Loucy (cell line): Measurements from ENCODE around the gene CHRNA3.
"Not testable (repeated sequence)": the region's sequence is repeated elsewhere in the genome, so short reads cannot be mapped to it uniquely, and the experiment has no call there.

Experiments used
- H2AFZ ChIP-seq: fragments of 200-600 bp; sonication (generic); 2 replicates; pipeline ENCODE4 v1.6.0; 2016; ENCODE audit warnings: antibody characterized with exemption, mild to moderate bottlenecking, low read length, moderate library complexity
- H3F3A ChIP-seq: fragments of 200-600 bp; 2 replicates; pipeline ENCODE4 v1.6.0; 2016; ENCODE audit warnings: antibody characterized with exemption, low read depth, mild to moderate bottlenecking
- H3K27me3 ChIP-seq: fragments of 200-600 bp; sonication (generic); 2 replicates; pipeline ENCODE4 v1.6.1; 2014; ENCODE audit warnings: low read length, mild to moderate bottlenecking; ENCODE audit not compliant: insufficient read depth, poor library complexity, severe bottlenecking
- H3K36me3 ChIP-seq: fragments of 200-600 bp; sonication (generic); 2 replicates; pipeline ENCODE4 v1.6.1; 2016; ENCODE audit warnings: low read length; ENCODE audit not compliant: insufficient read depth
- H3K4me1 ChIP-seq: fragments of 200-600 bp; sonication (generic); 2 replicates; pipeline ENCODE4 v1.5.1; 2014; ENCODE audit warnings: low read length, mild to moderate bottlenecking; ENCODE audit not compliant: insufficient read depth, poor library complexity, severe bottlenecking
- H3K4me2 ChIP-seq: fragments of 200-600 bp; sonication (generic); 2 replicates; pipeline ENCODE4 v1.6.0; 2014; ENCODE audit warnings: antibody characterized with exemption, low read length, low read depth, mild to moderate bottlenecking; ENCODE audit not compliant: poor library complexity, severe bottlenecking
- H3K4me3 ChIP-seq: fragments of 200-600 bp; sonication (generic); 2 replicates; pipeline ENCODE4 v1.5.1; 2014; ENCODE audit warnings: low read length, mild to moderate bottlenecking, mixed read lengths; ENCODE audit not compliant: poor library complexity, severe bottlenecking
- H3K79me2 ChIP-seq: fragments of 200-600 bp; sonication (generic); 2 replicates; pipeline ENCODE4 v1.6.1; 2014; ENCODE audit warnings: low read length; ENCODE audit not compliant: insufficient read depth
- H3K9ac ChIP-seq: fragments of 200-600 bp; sonication (generic); 2 replicates; pipeline ENCODE4 v1.6.0; 2014; ENCODE audit warnings: mild to moderate bottlenecking, low read depth, low read length, moderate library complexity; ENCODE audit not compliant: poor library complexity, severe bottlenecking
- H3K9me2 ChIP-seq: fragments of 200-600 bp; sonication (generic); replicated peaks from 2 replicates; pipeline ENCODE4 v1.6.1; 2016; ENCODE audit warnings: low read depth, low read length, mixed read lengths
- H3K9me3 ChIP-seq: fragments of 200-600 bp; sonication (generic); 2 replicates; pipeline ENCODE4 v1.6.1; 2014; ENCODE audit warnings: mild to moderate bottlenecking, antibody characterized with exemption, low read length, low read depth; ENCODE audit not compliant: insufficient read depth
- H4K20me1 ChIP-seq: fragments of 200-600 bp; sonication (generic); 2 replicates; pipeline ENCODE4 v1.6.0; 2014; ENCODE audit warnings: antibody characterized with exemption, low read length, mild to moderate bottlenecking; ENCODE audit not compliant: insufficient read depth, poor library complexity, severe bottlenecking
- EZH2phosphoT487 ChIP-seq: fragments of 200-600 bp; IDR thresholded peaks from 2 replicates; pipeline ENCODE4 v1.6.1; 2018; ENCODE audit warnings: antibody characterized with exemption, mild to moderate bottlenecking, moderate library complexity, borderline replicate concordance
- TF ChIP-seq, protein P1 (sequence below): fragments of 200-600 bp; sonication (generic); conservative IDR thresholded peaks from 2 replicates; pipeline ENCODE4 v1.5.1; 2014; ENCODE audit warnings: mild to moderate bottlenecking, antibody characterized with exemption, low read length

CHRNA3 gene

DNA sequence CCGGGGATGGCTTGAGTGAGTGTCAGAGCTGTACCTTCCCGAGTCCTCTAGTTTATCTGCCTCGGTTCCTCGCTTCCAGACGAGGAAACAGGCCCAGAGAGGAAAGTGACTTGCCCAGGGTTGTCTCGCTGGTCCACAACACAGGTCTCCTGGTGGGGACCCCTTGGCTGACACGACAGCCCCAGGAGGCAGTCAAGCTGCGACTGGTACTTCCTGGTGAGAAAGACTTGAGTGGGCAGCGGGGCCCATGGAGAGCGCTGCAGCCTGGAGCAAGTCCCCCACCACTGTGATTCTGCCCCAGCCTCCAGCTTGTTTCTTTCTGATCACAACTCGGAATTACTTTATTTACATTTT lies 56.1 kb downstream of the CHRNA3 start:
- Histone ChIP-seq H3K27me3 (no peaks in the 10 kb centered on the region), H3K4me2 (peak overlapping the region; percentile 78), H4K20me1 (peaks cover 3% of the 10 kb centered on the region), H3K79me2 (peaks cover 36% of the 10 kb centered on the region), H3K9me2 (no peaks in the 10 kb centered on the region), H3F3A (peaks cover 6% of the 10 kb centered on the region; the same call in 1 of the 2 replicates), H3K9me3 (no peaks in the 10 kb centered on the region), H3K36me3 (no peaks in the 10 kb centered on the region), H2AFZ (peak overlapping the region; percentile 76), H3K4me3 (peak overlapping the region; percentile 79), H3K4me1 (peaks cover 36% of the 10 kb centered on the region), H3K9ac (peak overlapping the region; percentile 79)
- TF ChIP-seq, protein P1, sequence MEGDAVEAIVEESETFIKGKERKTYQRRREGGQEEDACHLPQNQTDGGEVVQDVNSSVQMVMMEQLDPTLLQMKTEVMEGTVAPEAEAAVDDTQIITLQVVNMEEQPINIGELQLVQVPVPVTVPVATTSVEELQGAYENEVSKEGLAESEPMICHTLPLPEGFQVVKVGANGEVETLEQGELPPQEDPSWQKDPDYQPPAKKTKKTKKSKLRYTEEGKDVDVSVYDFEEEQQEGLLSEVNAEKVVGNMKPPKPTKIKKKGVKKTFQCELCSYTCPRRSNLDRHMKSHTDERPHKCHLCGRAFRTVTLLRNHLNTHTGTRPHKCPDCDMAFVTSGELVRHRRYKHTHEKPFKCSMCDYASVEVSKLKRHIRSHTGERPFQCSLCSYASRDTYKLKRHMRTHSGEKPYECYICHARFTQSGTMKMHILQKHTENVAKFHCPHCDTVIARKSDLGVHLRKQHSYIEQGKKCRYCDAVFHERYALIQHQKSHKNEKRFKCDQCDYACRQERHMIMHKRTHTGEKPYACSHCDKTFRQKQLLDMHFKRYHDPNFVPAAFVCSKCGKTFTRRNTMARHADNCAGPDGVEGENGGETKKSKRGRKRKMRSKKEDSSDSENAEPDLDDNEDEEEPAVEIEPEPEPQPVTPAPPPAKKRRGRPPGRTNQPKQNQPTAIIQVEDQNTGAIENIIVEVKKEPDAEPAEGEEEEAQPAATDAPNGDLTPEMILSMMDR = no peak
- TF ChIP-seq EZH2phosphoT487 = no peak

DNA sequence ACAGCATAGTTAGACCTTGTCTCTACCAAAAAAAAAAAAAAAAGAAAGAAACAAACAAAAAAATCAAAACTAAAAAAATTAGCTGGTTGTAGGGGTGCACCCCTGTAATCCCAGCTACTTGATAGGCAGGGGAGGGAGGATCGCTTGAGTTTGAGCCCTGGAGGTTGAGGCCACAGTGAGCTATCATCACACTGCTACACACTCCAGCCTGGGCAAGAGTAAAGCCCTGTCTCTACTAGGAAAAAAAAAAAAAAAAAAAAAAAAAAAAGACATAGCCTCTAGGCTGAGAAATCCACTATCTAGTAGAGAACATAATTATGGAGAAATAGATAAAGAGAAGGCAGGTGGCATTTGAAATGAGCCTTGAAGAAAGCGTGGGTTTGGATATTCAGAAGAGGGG lies 57.7 kb downstream of the CHRNA3 start:
- no peak overlapping the region for H2AFZ ChIP-seq
- peaks cover 27% of the 10 kb centered on the region for H3K4me1 ChIP-seq
- no peaks in the 10 kb centered on the region for H3K27me3 ChIP-seq
- H3K9me3 ChIP-seq = no peaks in the 10 kb centered on the region
- no peaks in the 10 kb centered on the region for H3K36me3 ChIP-seq
- no peaks in the 10 kb centered on the region for H4K20me1 ChIP-seq
- no peak for TF ChIP-seq EZH2phosphoT487
- TF ChIP-seq, protein P1 = no peak
- H3F3A ChIP-seq = peaks cover 6% of the 10 kb centered on the region; the same call in 1 of the 2 replicates
- H3K79me2 ChIP-seq = peaks cover 22% of the 10 kb centered on the region
- H3K9me2 ChIP-seq = no peaks in the 10 kb centered on the region
- H3K4me3 ChIP-seq = no peak overlapping the region
- no peak overlapping the region for H3K9ac ChIP-seq
- no peak overlapping the region for H3K4me2 ChIP-seq

GRCh38 chr15:78561490-78561889 lies 59.3 kb downstream of the CHRNA3 start:
- Histone ChIP-seq H4K20me1 (no peaks in the 10 kb centered on the region), H3K36me3 (no peaks in the 10 kb centered on the region), H3K9me2 (no peaks in the 10 kb centered on the region), H3K79me2 (peaks cover 6% of the 10 kb centered on the region), H3K4me1 (peaks cover 14% of the 10 kb centered on the region), H3K4me3 (no peak overlapping the region), H3F3A (peaks cover 6% of the 10 kb centered on the region; the same call in 1 of the 2 replicates), H3K9ac (no peak overlapping the region), H3K27me3 (no peaks in the 10 kb centered on the region), H3K4me2 (no peak overlapping the region), H2AFZ (no peak overlapping the region), H3K9me3 (no peaks in the 10 kb centered on the region)
- no peak for TF ChIP-seq EZH2phosphoT487
- TF ChIP-seq, protein P1 = no peak

- not testable (repeated sequence) for H3F3A ChIP-seq, H3K9me3 ChIP-seq, H3K9me2 ChIP-seq
These were observed 60.6 kb downstream of the CHRNA3 start for GRCh38 chr15:78560201-78560600.

More at GRCh38 chr15:78560201-78560600, 60.6 kb downstream of the CHRNA3 start:
- H3K79me2 ChIP-seq, H3K9ac ChIP-seq, H3K4me2 ChIP-seq, H3K4me3 ChIP-seq, H3K27me3 ChIP-seq, H4K20me1 ChIP-seq, H2AFZ ChIP-seq, H3K36me3 ChIP-seq: not testable (repeated sequence)
- H3K4me1 ChIP-seq = peaks cover 10% of the 10 kb centered on the region
